Muscle of leg (tissue), 11 donors: ENCODE data around the gene TMEM145. TPM values are rescaled to one million over a fixed set of nuclear protein-coding genes. Genes with fewer than 3 reads are reported as not detected.

Source experiments
- DNase-seq: peaks from one replicate; pipeline ENCODE4 v3.0.0; 2013
- H3K27ac ChIP-seq: one replicate; pipeline ENCODE4 v1.5.1; 2013; ENCODE audit warnings: mild to moderate bottlenecking, low read length, control low read depth
- H3K27me3 ChIP-seq: one replicate; pipeline ENCODE4 v1.6.1; 2013; ENCODE audit warnings: low read length; ENCODE audit not compliant: control insufficient read depth, insufficient read depth
- H3K36me3 ChIP-seq: one replicate; pipeline ENCODE4 v1.6.1; 2013; ENCODE audit warnings: low read length; ENCODE audit not compliant: control insufficient read depth, insufficient read depth
- H3K4me1 ChIP-seq: one replicate; pipeline ENCODE4 v1.6.1; 2013; ENCODE audit warnings: low read length; ENCODE audit not compliant: control insufficient read depth, insufficient read depth
- H3K4me3 ChIP-seq: one replicate; pipeline ENCODE4 v1.5.1; 2013; ENCODE audit warnings: low read length, control low read depth
- H3K9me3 ChIP-seq: replicated peaks from 2 replicates; pipeline ENCODE4 v1.6.1; 2013; ENCODE audit warnings: low read depth, low read length; ENCODE audit not compliant: control insufficient read depth
- WGBS: methylation state at CpG from one replicate; pipeline ENCODE4 v1.1.5; 2013; ENCODE audit warnings: missing lambda C conversion rate; ENCODE audit not compliant: insufficient coverage; 5-methylcytosine and 5-hydroxymethylcytosine counted together
- polyA plus RNA-seq, 8 donors: library from polyadenylated mRNA; unstranded; fragments of 120-200 nt; gene quantifications; one replicate each; pipeline versions ENCODE4 v1.2.1 to v1.2.3, GENCODE V29; 2013; ENCODE audit warnings: inconsistent platforms in 1 of 8, low replicate concordance in 1 of 8; ENCODE audit not compliant: insufficient read length in 8 of 8, insufficient read depth in 1 of 8
- total RNA-seq: library from RNA; stranded (reverse); fragments of 120-200 nt; gene quantifications from one replicate; pipeline ENCODE4 v1.2.4, GENCODE V29; 2013

The TMEM145 gene
- total and polyA plus RNA-seq, 9 donors: 0.04 to 0.56 (median 0.32) TPM

GRCh38 chr19:42271045-42271419, 42.1 kb upstream of the TMEM145 start:
- H3K36me3 ChIP-seq: peaks cover 43% of the 10 kb centered on the region
- H3K9me3 ChIP-seq: no peaks in the 10 kb centered on the region
- no peak overlapping the region for H3K4me3 ChIP-seq
- H3K27me3 ChIP-seq: no peaks in the 10 kb centered on the region
- 64% methylated on average over 3 of the region's 3 CpGs for WGBS
- H3K4me1 ChIP-seq: peaks cover 27% of the 10 kb centered on the region
- DNase-seq: peak; percentile 16
- H3K27ac ChIP-seq: no peak overlapping the region

GRCh38 chr19:42271861-42272534, 41.1 kb upstream of the TMEM145 start:
- 88% methylated on average over 32 of the region's 35 CpGs for WGBS

GRCh38 chr19:42272535-42272897, 40.6 kb upstream of the TMEM145 start:
- H3K4me3 ChIP-seq: no peak overlapping the region
- no peak for DNase-seq
- peaks cover 41% of the 10 kb centered on the region for H3K4me1 ChIP-seq
- H3K36me3 ChIP-seq: peaks cover 50% of the 10 kb centered on the region
- no peaks in the 10 kb centered on the region for H3K9me3 ChIP-seq
- WGBS: 60% methylated on average over 6 of the region's 9 CpGs
- H3K27ac ChIP-seq: no peak overlapping the region
- no peaks in the 10 kb centered on the region for H3K27me3 ChIP-seq

More at GRCh38 chr19:42271861-42272534, 41.1 kb upstream of the TMEM145 start:
- DNase-seq: no peak
- no peaks in the 10 kb centered on the region for H3K27me3 ChIP-seq
- no peaks in the 10 kb centered on the region for H3K9me3 ChIP-seq
- H3K4me3 ChIP-seq: no peak overlapping the region
- H3K4me1 ChIP-seq: peaks cover 36% of the 10 kb centered on the region
- H3K36me3 ChIP-seq: peaks cover 48% of the 10 kb centered on the region
- no peak overlapping the region for H3K27ac ChIP-seq

GRCh38 chr19:42272989-42273406, 40.1 kb upstream of the TMEM145 start:
- H3K36me3 ChIP-seq: peaks cover 51% of the 10 kb centered on the region
- DNase-seq: no peak
- no peaks in the 10 kb centered on the region for H3K27me3 ChIP-seq
- 95% methylated on average over 23 of the region's 23 CpGs for WGBS
- no peak overlapping the region for H3K4me3 ChIP-seq
- H3K27ac ChIP-seq: no peak overlapping the region
- no peaks in the 10 kb centered on the region for H3K9me3 ChIP-seq
- H3K4me1 ChIP-seq: peaks cover 41% of the 10 kb centered on the region

- Histone ChIP-seq H3K27me3 (no peaks in the 10 kb centered on the region), H3K4me1 (peaks cover 46% of the 10 kb centered on the region), H3K4me3 (no peak overlapping the region), H3K9me3 (no peaks in the 10 kb centered on the region), H3K36me3 (peaks cover 51% of the 10 kb centered on the region), H3K27ac (no peak overlapping the region)
- WGBS: 93% methylated on average over 43 of the region's 43 CpGs
- peak; percentile 5 for DNase-seq
These were observed 39.6 kb upstream of the TMEM145 start for GRCh38 chr19:42273407-42274064.

GRCh38 chr19:42274065-42274682, 38.9 kb upstream of the TMEM145 start:
- 95% methylated on average over 20 of the region's 22 CpGs for WGBS
- Histone ChIP-seq H3K27ac (no peak overlapping the region), H3K4me3 (no peak overlapping the region), H3K9me3 (no peaks in the 10 kb centered on the region), H3K27me3 (no peaks in the 10 kb centered on the region), H3K36me3 (peaks cover 51% of the 10 kb centered on the region), H3K4me1 (peaks cover 53% of the 10 kb centered on the region)
- peak; percentile 6 for DNase-seq

GRCh38 chr19:42275103-42275502, 38.0 kb upstream of the TMEM145 start:
- peaks cover 52% of the 10 kb centered on the region for H3K4me1 ChIP-seq
- H3K4me3 ChIP-seq: no peak overlapping the region
- DNase-seq: peak; percentile 9
- H3K27ac ChIP-seq: no peak overlapping the region
- WGBS: 70% methylated on average over 6 of the region's 7 CpGs
- H3K27me3 ChIP-seq: no peaks in the 10 kb centered on the region
- H3K36me3 ChIP-seq: peaks cover 51% of the 10 kb centered on the region
- no peaks in the 10 kb centered on the region for H3K9me3 ChIP-seq

GRCh38 chr19:42275517-42275916, 37.6 kb upstream of the TMEM145 start:
- no peak overlapping the region for H3K4me3 ChIP-seq
- no CpG with 5 or more reads among the region's 3 CpGs for WGBS
- H3K27me3 ChIP-seq: no peaks in the 10 kb centered on the region
- H3K36me3 ChIP-seq: peaks cover 51% of the 10 kb centered on the region
- H3K9me3 ChIP-seq: no peaks in the 10 kb centered on the region
- H3K4me1 ChIP-seq: peaks cover 48% of the 10 kb centered on the region
- DNase-seq: no peak
- H3K27ac ChIP-seq: no peak overlapping the region

- Histone ChIP-seq H3K9me3 (no peaks in the 10 kb centered on the region), H3K27ac (no peak overlapping the region), H3K27me3 (no peaks in the 10 kb centered on the region), H3K36me3 (peaks cover 51% of the 10 kb centered on the region), H3K4me3 (no peak overlapping the region), H3K4me1 (peaks cover 46% of the 10 kb centered on the region)
- no peak for DNase-seq
- 86% methylated on average over 1 of the region's 3 CpGs for WGBS
These were observed 36.8 kb upstream of the TMEM145 start for GRCh38 chr19:42276284-42276683.

GRCh38 chr19:42276821-42277220, 36.3 kb upstream of the TMEM145 start:
- Histone ChIP-seq H3K4me3 (no peak overlapping the region), H3K4me1 (peaks cover 49% of the 10 kb centered on the region), H3K27ac (no peak overlapping the region), H3K9me3 (no peaks in the 10 kb centered on the region), H3K27me3 (no peaks in the 10 kb centered on the region), H3K36me3 (peaks cover 48% of the 10 kb centered on the region)
- DNase-seq: no peak
- 70% methylated on average over 1 of the region's 4 CpGs for WGBS
